GM19193 (cell line): Measurements from ENCODE around the gene EMP2.

ENCODE experiments used
- POLR2A ChIP-seq: IDR thresholded peaks from 4 replicates; pipeline ENCODE4 v1.6.1; 2011; ENCODE audit not compliant: insufficient read depth, insufficient read length; ENCODE audit errors: extremely low read depth

EMP2 gene

DNA sequence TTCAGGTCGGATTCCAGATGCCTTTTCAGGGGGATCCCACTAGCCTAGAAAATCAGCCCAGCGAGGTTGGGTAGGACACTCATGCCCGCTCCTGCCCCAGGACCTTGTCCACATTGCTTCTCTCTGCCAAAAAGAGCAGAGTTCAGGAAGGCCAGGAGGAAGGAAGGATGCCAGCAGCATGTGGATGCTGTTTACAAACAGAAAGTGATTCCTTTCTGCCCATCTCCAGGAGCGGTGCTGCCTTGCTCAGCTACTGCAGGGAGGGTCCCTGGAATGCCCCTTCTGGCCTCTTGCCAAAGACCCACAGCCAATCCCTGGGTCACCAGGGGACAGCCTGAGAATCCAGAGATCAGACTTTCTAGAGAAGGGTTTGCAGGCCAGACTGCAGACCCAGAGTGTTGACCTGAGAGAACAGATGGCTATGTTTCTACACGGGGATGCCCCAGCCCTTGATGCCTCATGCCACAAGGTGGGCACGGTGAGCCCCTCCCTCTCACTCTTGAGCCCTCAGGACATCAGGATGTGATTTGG, 32.3 kb upstream of the EMP2 start:
- no peak for TF ChIP-seq POLR2A

DNA sequence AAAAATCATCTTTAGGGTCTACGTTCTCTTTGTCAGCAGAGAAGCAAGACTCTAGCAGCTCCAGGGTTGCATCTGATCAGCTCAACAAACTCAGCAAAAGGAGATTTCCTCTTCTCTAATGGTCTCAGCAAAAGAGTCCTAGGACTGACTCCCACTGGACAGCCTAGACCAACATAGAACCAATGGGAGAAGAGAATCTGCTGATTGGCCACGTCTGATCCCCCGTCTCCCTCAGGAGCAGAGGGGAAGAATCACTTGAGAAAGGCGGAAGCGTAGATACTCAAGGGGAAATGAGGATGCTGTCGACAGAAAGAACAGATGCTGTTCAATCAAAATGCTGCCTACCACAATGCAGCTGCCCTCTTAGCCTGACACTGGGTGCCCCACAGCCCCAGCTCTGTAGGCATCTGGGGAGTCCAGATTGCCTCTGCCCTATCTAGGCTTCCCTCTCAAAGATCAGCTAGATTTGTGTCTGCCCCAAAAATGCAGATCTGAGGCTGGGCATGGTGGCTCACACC, 31.5 kb upstream of the EMP2 start:
- TF ChIP-seq POLR2A = no peak

DNA sequence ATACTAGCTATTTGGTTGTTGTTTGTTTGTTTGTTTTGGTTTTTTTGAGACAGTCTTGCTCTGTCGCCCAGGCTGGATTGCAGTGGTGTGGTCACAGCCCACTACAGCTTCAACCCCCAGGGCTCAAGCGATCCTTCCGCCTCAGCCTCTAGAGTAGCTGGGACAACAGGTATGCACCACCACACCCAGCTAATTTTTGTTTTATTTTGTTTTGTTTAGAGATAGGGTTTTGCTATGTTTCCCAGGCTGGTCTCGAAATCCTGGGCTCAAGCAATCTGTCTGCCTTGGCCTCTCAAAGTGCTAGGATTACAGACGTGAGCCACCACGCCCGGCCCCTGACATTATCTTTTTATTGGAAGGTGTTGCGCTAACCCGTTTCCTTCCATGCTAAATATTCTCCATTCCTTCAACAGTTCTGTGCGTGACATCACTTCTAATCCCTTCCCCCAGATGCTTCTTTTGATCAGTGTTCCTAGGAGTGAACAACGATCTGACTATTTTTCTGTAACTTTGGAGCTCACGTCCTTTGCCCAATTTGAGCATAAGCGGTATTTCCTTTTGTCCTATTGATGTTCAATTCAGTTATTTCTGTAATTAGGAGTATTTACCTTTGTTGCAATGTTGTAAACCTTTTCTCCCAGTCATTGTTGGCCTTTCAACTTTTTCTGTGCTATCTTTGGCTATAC, 30.2 kb upstream of the EMP2 start:
- no peak for TF ChIP-seq POLR2A

DNA sequence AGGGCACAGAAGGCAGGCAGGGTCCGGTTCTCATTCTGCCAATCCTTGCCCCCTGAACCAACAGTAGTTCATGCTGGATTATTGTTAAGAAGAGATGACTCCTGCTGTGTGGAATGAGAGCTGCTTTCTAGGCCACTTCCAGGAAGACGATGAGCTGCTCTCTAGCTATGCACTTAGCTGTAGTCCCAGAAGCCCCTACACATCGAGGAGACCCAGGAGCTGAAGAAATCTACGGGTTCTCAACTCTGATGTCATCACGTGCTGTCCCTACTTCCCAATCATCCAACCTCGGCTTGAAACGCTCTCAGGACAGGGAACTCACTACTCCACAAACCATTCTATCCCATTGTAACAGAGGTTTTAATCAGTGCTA, 29.0 kb upstream of the EMP2 start:
- no peak for TF ChIP-seq POLR2A

DNA sequence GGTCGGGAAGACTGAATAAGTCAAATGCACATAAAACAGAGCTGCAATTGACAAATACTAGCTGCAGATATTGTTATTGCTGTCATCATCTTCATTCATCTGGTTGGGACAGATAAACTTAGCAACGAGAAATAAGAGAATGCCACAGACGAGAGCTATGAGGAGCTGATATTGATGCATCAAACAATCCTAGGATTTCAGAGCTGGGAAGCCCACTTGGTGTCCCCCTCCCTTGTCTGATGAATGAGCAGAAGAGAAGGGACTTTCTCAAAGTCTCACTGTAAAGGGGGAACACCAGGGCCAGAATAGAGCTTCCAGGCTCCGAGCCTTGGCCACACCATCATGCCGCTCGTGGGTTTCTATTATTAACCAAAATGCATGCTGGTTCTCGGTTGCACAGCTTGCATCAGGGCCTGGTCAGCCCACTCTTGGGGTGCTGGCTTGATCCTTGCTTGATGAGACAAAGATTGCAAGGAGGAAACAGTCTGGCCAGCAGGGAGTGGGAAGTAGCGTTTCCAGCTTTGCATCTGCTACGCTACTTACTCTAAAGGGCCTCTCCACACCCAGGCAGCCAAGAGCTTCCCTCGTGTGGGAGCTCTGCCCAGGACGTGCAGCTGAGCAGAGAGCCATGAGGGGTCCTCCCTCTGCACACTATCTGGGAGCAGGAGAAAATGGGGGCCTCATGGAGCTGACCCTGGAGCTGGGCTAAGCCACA, 28.4 kb upstream of the EMP2 start:
- TF ChIP-seq POLR2A = no peak

DNA sequence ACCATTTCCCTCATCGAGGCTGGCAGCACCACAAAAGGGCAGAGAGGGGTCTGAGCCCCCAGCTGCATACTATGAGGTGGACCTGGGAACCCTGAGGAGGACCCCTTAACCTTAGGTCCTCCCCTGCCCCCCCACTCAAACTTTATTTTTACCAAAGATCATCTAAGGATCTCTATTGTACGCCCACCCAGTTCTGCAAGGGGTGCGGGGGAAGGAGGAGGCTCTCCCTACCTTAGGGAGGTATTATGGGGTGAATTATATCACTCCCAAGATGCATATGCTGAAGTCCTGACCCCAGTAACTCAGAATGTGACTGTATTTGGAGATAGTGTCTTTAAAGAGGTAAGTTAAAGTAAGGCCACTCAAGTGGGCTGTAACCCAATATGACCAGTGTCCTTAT, 26.8 kb upstream of the EMP2 start:
- TF ChIP-seq POLR2A = no peak

DNA sequence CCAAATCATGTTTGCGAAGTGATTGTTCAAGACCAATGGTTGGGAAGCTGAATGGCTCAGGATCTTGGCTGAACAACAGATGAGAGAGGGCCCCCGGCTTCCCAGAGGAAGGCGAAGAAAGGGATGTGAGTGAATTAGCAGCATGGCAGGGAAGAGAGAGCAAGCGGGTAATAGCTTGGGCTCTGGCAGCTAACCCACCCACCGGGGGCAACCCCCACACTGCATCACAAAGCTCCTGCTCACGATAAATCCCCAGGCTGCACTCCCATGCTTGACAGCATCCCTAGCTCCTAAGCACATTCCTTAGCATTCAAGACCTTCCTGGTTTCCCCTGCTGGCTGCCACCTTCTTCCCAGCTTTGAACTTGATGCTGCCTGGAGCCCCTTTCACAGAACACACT, 26.2 kb upstream of the EMP2 start:
- TF ChIP-seq POLR2A = no peak

DNA sequence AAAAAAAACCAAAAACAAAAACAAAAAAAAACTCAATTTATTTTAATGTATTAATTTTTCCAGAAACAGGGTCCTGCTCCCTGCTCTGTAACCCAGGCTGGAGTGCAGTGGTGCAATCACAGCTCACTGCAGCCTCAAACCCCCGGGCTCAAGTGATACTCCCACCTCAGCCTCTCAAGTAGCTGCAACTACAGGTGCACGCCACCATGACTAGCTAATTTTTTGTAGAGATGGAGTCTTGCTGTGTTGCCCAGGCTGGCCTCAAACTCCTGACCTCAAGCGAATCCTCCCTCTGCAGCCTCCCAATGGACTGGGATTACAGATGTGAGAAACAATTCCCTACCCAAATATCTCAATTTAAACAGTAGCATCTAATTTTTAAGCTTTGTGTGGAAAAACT, 25.2 kb upstream of the EMP2 start:
- TF ChIP-seq POLR2A = no peak

DNA sequence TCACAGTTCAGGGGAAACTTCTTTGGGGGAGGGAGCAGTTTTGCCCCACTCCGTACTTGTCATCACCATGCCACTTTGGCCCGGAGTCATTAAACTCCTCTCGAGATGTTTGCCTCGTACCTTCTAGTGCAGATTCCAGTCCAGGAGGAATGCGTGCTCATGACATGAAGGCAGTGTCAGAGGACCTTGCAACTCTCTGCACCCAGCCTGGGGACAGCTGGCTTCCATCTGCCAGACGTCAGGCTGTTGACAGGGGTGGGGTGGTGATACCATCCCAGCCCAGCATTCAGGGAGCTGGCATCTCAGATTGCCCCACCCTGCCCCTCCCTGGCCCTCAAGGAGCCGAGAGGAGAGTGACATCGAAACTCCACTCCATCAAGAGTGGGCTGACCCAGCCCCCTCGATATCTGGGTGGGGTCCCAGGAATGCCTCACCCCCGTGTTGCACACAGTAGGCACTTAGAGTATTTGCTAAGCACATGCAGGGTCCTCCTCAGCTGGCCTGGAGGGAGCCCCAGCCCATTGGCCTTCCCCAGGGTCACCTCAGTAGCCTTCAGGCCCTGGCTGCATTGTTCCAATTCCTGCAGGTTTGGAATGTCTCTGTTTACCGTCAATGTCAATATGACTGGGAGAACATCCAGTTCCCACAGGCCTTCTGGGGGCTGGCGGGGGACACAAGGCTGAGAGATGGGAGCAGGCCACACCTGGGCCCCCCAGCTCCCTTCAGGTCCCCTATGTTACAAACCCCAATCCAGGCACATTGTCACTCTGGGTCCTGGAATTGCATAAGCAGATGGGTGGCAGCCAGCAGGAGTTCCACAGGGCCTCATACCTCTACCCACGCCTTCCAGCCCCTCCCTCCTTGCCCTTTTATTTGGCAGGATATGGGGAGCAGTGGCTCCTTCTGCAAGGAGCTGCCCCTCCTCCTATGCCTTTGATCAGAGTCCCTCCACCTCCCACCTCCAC, 21.3 kb upstream of the EMP2 start:
- TF ChIP-seq POLR2A = no peak

DNA sequence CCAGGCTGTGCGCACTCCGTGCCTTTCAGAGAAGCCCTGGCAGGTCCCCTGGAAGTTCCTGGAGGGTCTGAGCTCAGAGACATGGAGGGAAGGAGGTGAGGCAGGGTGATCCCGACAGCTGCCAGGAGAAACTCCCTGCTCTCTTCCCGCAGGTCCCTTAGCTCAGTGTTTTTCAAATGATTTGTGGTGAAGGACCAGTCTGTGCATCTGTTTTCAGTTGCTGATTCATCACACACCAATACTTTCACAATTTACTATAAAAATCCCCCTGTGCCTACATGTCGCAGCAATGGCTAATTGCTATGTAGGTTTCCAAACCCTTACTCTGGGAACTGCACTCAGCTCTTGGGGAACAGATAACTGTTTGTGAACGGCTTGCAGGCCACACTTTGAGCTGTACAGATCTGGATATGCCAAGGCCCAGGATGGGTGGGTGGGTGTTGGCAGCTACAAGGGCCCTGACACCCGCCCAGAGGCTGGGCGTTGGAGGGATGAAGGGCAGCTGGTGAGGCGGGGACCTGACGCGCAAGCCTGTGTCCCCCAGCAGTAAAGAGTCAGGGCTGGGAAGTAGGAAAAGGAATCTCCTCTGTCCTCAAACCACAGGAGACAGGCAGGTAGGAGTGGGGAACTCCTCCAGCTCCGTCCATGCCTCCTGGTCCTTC, 20.5 kb upstream of the EMP2 start:
- no peak for TF ChIP-seq POLR2A

DNA sequence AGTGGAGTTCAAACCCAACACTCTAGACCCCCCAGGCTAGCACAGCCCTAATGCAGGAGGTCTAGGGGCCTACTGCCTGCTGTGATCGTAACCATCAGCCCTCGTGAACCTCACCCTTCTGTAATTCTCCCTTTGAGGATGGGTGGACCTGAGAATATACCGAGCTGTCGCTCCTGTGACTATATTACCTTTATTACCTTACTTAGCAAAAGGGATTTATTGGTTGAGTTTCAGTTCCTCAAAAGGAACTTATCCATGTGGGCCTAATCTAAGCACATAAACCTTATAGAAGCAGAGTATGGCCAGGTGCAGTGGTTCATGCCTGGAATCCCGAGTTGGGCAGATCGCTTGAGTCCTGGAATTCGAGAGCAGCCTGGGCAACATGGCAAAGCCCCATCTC, 19.2 kb upstream of the EMP2 start:
- no peak for TF ChIP-seq POLR2A

DNA sequence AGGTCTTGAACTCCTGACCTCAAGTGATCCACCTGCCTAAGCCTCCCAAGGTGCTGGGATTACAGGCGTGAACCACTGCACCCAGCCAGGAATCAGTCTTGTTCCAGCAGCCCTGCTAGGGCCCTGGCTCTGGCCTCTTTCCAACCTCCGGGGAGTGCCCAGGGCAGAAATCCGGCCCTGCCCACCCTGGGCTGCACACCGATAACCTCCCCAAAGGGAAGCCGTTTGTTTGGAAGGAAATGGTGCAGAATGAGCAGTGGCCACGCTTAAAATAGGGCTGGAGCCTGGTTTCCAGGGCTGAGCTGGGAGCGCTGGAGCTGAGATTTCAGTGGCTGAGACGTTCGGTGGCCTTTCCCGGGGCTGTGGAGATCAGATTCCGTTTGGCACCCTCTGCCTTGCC, 17.8 kb upstream of the EMP2 start:
- no peak for TF ChIP-seq POLR2A

DNA sequence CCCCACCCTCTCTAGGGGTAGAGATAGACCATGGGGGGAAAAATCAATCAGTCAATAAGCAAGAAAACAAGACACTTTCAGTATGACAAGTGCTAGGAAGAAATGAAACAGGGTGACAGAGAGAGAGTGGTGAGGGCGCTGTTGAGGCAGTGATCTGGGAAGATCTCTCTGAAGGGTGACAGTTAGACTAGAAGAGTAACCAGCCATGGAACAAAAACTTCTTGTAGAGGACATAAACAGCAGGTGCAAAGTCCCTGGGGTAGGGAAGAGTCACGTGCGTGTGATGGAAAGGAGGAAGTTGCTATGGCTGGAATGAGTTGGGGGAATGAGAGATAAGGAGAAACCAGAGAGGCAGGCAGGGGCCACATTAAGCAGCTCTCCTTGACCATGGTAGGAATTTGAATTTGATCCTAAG, 16.8 kb upstream of the EMP2 start:
- no peak for TF ChIP-seq POLR2A

DNA sequence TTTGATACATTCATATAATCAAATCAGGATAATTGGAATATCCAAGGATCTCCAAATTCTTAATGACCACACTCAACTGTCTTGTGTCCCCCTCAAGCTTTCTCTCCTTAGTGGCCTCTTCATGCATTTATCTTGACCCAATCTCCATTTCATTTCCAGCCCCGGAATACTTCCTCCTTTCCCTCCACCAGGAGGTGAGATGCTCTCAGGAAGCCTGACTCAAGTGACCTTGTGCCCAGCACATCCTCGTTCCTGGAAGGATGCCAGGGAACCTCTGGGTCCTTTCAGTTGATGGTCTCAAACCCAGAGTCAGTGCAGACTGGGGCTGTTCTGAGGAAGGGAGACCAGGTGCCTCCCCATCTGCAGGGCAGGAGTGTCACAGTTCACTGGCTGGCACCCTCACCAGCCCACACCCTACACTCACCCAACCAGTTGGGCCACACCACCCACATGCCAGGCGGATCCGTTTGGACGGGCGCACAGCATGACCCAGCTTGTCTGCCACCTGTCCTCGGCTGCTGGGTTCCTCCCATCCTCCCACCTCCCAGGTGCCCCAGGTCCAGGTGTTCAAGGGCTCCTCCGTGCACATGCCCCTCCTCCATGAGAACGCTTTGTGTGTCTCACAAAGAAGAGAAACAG, 14.0 kb upstream of the EMP2 start:
- no peak for TF ChIP-seq POLR2A
